GM21360 (cell line): ENCODE measurements around the gene RBMS1.

Experiments used
- ATAC-seq: cut with Tn5 transposase; IDR thresholded peaks from one replicate; pipeline ENCODE4 v1.9.1; 2021; ENCODE audit warnings: mild to moderate bottlenecking, moderate library complexity; ENCODE audit not compliant: unreplicated experiment

RBMS1 gene

GRCh38 chr2:160493227-160494028 lies at the start of gene RBMS1:
Gene RBMS1 (minus strand): TSS chr2:160493807. CDS start chr2:160493363, 444 bp downstream.
- no peak for ATAC-seq

- no peak for ATAC-seq
These were observed 48.1 kb upstream of the RBMS1 start for GRCh38 chr2:160541745-160542144.

- ATAC-seq, result no peak
These were observed 45.1 kb upstream of the RBMS1 start for GRCh38 chr2:160538559-160539355.

- ATAC-seq, result no peak
These were observed 44.5 kb upstream of the RBMS1 start for GRCh38 chr2:160538115-160538514.

- ATAC-seq, result no peak
These were observed 41.4 kb upstream of the RBMS1 start for GRCh38 chr2:160534996-160535395.

- no peak for ATAC-seq
These were observed 40.6 kb upstream of the RBMS1 start for GRCh38 chr2:160534249-160534648.

GRCh38 chr2:160533482-160533881 lies 39.9 kb upstream of the RBMS1 start:
- no peak for ATAC-seq

- no peak for ATAC-seq
These were observed 38.8 kb upstream of the RBMS1 start for GRCh38 chr2:160532388-160532787.

GRCh38 chr2:160522951-160523710 lies 29.5 kb upstream of the RBMS1 start:
- ATAC-seq, result no peak

- no peak for ATAC-seq
These were observed 24.1 kb upstream of the RBMS1 start for GRCh38 chr2:160517731-160518130.

- peak; percentile 75 for ATAC-seq
These were observed 23.1 kb upstream of the RBMS1 start for GRCh38 chr2:160516547-160517365.

GRCh38 chr2:160515120-160515519 lies 21.5 kb upstream of the RBMS1 start:
- no peak for ATAC-seq

GRCh38 chr2:160513120-160513519 lies 19.5 kb upstream of the RBMS1 start:
- no peak for ATAC-seq

GRCh38 chr2:160512491-160512890 lies 18.9 kb upstream of the RBMS1 start:
- ATAC-seq, result no peak

- ATAC-seq, result no peak
These were observed 17.0 kb upstream of the RBMS1 start for GRCh38 chr2:160510617-160511016.

GRCh38 chr2:160509016-160509415 lies 15.4 kb upstream of the RBMS1 start:
- no peak for ATAC-seq

GRCh38 chr2:160507464-160507863 lies 13.9 kb upstream of the RBMS1 start:
- ATAC-seq, result no peak

GRCh38 chr2:160507046-160507407 lies 13.4 kb upstream of the RBMS1 start:
- ATAC-seq, result no peak

GRCh38 chr2:160506371-160507045 lies 12.9 kb upstream of the RBMS1 start:
- no peak for ATAC-seq

GRCh38 chr2:160505256-160505655 lies 11.6 kb upstream of the RBMS1 start:
- ATAC-seq, result no peak
